DOHH2 (cell line): Measurements from ENCODE around the gene FBXO10.
A peak's percentile ranks its signal among the peaks of the same experiment; 100 is the strongest.

Experiments used
- H3F3A ChIP-seq: fragments of 200-600 bp; sonication (generic), shearing (Covaris generic); 2 replicates; pipeline ENCODE4 v1.6.0; 2016; ENCODE audit warnings: antibody characterized with exemption, mild to moderate bottlenecking; ENCODE audit not compliant: control insufficient read depth, insufficient read depth
- H3K27ac ChIP-seq: fragments of 200-600 bp; sonication (generic); 2 replicates; pipeline ENCODE4 v1.5.1; 2014; ENCODE audit warnings: low read depth, mild to moderate bottlenecking, low read length, moderate library complexity
- H3K27me3 ChIP-seq: fragments of 200-600 bp; sonication (generic); 2 replicates; pipeline ENCODE4 v1.6.1; 2014; ENCODE audit warnings: mild to moderate bottlenecking, low read length, mixed read lengths; ENCODE audit not compliant: control insufficient read depth
- H3K36me3 ChIP-seq: fragments of 200-600 bp; sonication (generic); 2 replicates; pipeline ENCODE4 v1.6.1; 2014; ENCODE audit warnings: mild to moderate bottlenecking, low read length, moderate library complexity, mixed read lengths; ENCODE audit not compliant: control insufficient read depth
- H3K4me1 ChIP-seq: fragments of 200-600 bp; sonication (generic); 2 replicates; pipeline ENCODE4 v1.6.1; 2014; ENCODE audit warnings: mild to moderate bottlenecking, low read length, mixed read lengths; ENCODE audit not compliant: control insufficient read depth
- H3K4me2 ChIP-seq: fragments of 200-600 bp; sonication (generic); 2 replicates; pipeline ENCODE4 v1.6.0; 2014; ENCODE audit warnings: mild to moderate bottlenecking, low read length, moderate library complexity
- H3K4me3 ChIP-seq: fragments of 200-600 bp; sonication (generic); 2 replicates; pipeline ENCODE4 v1.5.1; 2014; ENCODE audit warnings: mild to moderate bottlenecking, low read length, mixed read lengths
- H3K79me2 ChIP-seq: fragments of 200-600 bp; sonication (generic); 2 replicates; pipeline ENCODE4 v1.6.1; 2014; ENCODE audit warnings: mild to moderate bottlenecking, low read length, mixed read lengths; ENCODE audit not compliant: control insufficient read depth
- H3K9me2 ChIP-seq: fragments of 200-600 bp; sonication (generic); replicated peaks from 2 replicates; pipeline ENCODE4 v1.6.1; 2014; ENCODE audit warnings: mild to moderate bottlenecking, low read length, mixed read lengths; ENCODE audit not compliant: control insufficient read depth
- H3K9me3 ChIP-seq: fragments of 200-600 bp; sonication (generic); 2 replicates; pipeline ENCODE4 v1.6.1; 2014; ENCODE audit warnings: antibody characterized with exemption, low read length, mixed read lengths; ENCODE audit not compliant: control insufficient read depth, insufficient read depth
- H4K20me1 ChIP-seq: fragments of 200-600 bp; sonication (generic); 2 replicates; pipeline ENCODE4 v1.6.0; 2014; ENCODE audit warnings: low read depth, mild to moderate bottlenecking, antibody characterized with exemption, low read length, moderate library complexity; ENCODE audit not compliant: control insufficient read depth, insufficient read depth
- EZH2phosphoT487 ChIP-seq: fragments of 200-600 bp; sonication (generic); IDR thresholded peaks from 2 replicates; pipeline ENCODE4 v1.6.1; 2017; ENCODE audit warnings: borderline replicate concordance, mild to moderate bottlenecking, antibody characterized with exemption, low read length, moderate library complexity, mixed read lengths
- TF ChIP-seq, protein P1 (sequence below): fragments of 200-600 bp; sonication (generic); IDR thresholded peaks from one replicate; pipeline ENCODE4 v1.5.1; 2014; ENCODE audit warnings: antibody characterized with exemption, mild to moderate bottlenecking, low read depth, low read length; ENCODE audit not compliant: poor library complexity, severe bottlenecking

The FBXO10 gene

GRCh38 chr9:37596504-37596903, 20.3 kb upstream of the FBXO10 start:
- no peaks in the 10 kb centered on the region for H3F3A ChIP-seq
- H4K20me1 ChIP-seq: no peaks in the 10 kb centered on the region
- no peaks in the 10 kb centered on the region for H3K9me2 ChIP-seq
- no peaks in the 10 kb centered on the region for H3K9me3 ChIP-seq
- peaks cover 27% of the 10 kb centered on the region for H3K4me1 ChIP-seq
- H3K27ac ChIP-seq: no peak overlapping the region
- H3K4me3 ChIP-seq: no peak overlapping the region
- peaks cover 12% of the 10 kb centered on the region for H3K79me2 ChIP-seq
- H3K36me3 ChIP-seq: peaks cover 7% of the 10 kb centered on the region; the same call in 1 of the 2 replicates
- TF ChIP-seq, protein P1, sequence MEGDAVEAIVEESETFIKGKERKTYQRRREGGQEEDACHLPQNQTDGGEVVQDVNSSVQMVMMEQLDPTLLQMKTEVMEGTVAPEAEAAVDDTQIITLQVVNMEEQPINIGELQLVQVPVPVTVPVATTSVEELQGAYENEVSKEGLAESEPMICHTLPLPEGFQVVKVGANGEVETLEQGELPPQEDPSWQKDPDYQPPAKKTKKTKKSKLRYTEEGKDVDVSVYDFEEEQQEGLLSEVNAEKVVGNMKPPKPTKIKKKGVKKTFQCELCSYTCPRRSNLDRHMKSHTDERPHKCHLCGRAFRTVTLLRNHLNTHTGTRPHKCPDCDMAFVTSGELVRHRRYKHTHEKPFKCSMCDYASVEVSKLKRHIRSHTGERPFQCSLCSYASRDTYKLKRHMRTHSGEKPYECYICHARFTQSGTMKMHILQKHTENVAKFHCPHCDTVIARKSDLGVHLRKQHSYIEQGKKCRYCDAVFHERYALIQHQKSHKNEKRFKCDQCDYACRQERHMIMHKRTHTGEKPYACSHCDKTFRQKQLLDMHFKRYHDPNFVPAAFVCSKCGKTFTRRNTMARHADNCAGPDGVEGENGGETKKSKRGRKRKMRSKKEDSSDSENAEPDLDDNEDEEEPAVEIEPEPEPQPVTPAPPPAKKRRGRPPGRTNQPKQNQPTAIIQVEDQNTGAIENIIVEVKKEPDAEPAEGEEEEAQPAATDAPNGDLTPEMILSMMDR: no peak
- no peak overlapping the region for H3K4me2 ChIP-seq
- peaks cover 26% of the 10 kb centered on the region for H3K27me3 ChIP-seq

DNA sequence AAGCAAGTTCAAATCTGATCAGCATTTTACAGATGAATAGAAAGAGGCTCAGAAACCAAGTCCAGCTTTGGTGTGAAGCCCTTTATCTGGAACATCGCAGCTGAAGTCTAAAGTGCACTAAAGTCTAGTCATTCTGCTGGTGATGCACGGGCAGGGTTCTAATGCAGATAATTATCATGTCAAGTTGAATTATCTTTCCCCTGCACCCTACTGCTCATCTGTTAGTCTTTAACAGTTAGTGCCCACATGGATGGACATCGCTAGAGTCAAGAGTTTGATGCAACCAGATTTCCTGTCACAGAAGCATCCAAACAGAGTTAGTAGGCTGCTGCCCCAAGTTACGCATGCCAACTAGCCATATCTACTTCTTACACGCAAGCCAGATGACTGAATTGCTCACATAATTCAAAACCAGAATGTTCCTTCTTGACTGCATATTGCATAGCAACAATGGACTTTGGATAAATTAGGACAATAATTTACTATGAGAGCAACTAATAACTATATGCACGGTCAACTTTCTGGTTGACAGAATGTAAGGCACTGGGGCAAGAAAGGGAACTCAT, 17.8 kb upstream of the FBXO10 start:
- no peaks in the 10 kb centered on the region for H3K9me2 ChIP-seq
- H3K4me3 ChIP-seq: peak overlapping the region; percentile 34
- H3K27ac ChIP-seq: no peak overlapping the region
- peaks cover 14% of the 10 kb centered on the region for H3K27me3 ChIP-seq
- H3K4me2 ChIP-seq: peak overlapping the region; percentile 57
- H4K20me1 ChIP-seq: peaks cover 17% of the 10 kb centered on the region
- TF ChIP-seq, protein P1: no peak
- no peak for TF ChIP-seq EZH2phosphoT487
- peaks cover 30% of the 10 kb centered on the region for H3K36me3 ChIP-seq
- peaks cover 42% of the 10 kb centered on the region for H3K4me1 ChIP-seq
- H3K9me3 ChIP-seq: no peaks in the 10 kb centered on the region
- H3K79me2 ChIP-seq: peaks cover 38% of the 10 kb centered on the region
- no peaks in the 10 kb centered on the region; the same call in 1 of the 2 replicates for H3F3A ChIP-seq

DNA sequence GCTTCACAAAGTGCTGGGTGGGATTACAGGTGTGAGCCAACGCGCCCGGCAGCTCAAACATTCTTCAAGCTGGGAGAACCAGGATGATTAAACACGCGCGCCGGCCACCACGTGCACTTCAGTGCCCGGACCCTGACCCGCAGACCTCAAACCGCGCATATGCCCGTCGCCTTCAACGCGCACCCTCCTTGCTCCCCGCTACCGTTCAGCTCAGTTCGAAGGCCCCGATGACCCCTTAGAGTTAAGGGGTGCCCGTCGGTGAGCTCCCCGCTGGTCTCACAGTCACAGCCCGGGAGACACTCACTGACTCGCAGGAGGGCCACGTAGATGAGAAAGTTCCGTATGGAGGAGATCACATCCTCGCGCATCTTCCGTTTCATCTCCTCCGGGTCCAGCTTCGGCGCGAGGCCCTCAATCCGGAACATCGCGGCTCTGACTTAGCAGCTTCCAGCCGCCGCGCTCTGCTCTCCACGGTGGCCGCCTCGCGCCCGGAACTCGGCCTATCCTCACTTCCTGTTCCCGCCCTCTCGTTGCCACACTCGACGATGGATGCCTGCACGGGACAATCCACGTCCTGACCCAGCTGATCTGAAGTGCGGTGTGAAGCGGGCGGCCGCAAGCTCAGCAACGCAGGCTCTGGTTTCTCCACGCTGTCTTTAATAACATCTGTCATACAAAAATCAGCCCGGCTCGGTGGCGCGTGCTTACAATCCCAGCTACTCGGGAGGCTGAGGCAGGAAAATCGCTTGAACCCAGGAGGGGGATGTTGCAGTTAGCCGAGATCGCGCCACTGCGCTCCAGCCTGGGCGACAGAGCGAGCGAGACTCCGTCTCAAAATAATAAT, 16.1 kb upstream of the FBXO10 start, which contains the start of gene TOMM5:
Gene TOMM5, minus strand, starts transcription at position 490 of the 844 bp plus-strand sequence. Its CDS starts 65 bp downstream, at position 425.
- TF ChIP-seq EZH2phosphoT487: no peak
- TF ChIP-seq, protein P1: no peak
- H3K36me3 ChIP-seq: peaks cover 47% of the 10 kb centered on the region
- no peaks in the 10 kb centered on the region for H3K9me3 ChIP-seq
- H3K27ac ChIP-seq: peak within 1 kb of the TSS; percentile 66
- no peaks in the 10 kb centered on the region for H3K9me2 ChIP-seq
- H3K4me2 ChIP-seq: peak within 1 kb of the TSS; percentile 69
- H3K4me1 ChIP-seq: peaks cover 42% of the 10 kb centered on the region
- peaks cover 54% of the 10 kb centered on the region for H3K79me2 ChIP-seq
- peaks cover 12% of the 10 kb centered on the region for H3K27me3 ChIP-seq
- peaks cover 21% of the 10 kb centered on the region for H4K20me1 ChIP-seq
- peaks cover 3% of the 10 kb centered on the region; the same call in 1 of the 2 replicates for H3F3A ChIP-seq
- peak within 1 kb of the TSS; percentile 98 for H3K4me3 ChIP-seq
